GM10248 (cell line): ENCODE measurements around the gene SUV39H1.
"Not testable (repeated sequence)": the region's sequence is repeated elsewhere in the genome, so short reads cannot be mapped to it uniquely, and the experiment has no call there.

Experiments
- CTCF ChIA-PET: fragments of 300-600 bp; sonication (Branson Sonifier 250); formaldehyde crosslinking; extraction: SDS; loops from one replicate; lab custom pipeline; 2021; ENCODE audit warnings: antibody characterized with exemption; lab: Yijun Ruan, JAX
- POLR2A ChIA-PET: fragments of 350-650 bp; sonication (Branson Sonifier 250); formaldehyde crosslinking; extraction: SDS; loops from one replicate; lab custom pipeline; 2020; ENCODE audit warnings: antibody characterized with exemption; lab: Yijun Ruan, JAX
- DNase-seq: peaks from one replicate; pipeline ENCODE4 v3.0.0; 2012; ENCODE audit errors: extremely low spot score
- TF ChIP-seq, protein P1 (sequence below): IDR thresholded peaks from 2 replicates; pipeline ENCODE4 v1.5.1; 2012; ENCODE audit warnings: mild to moderate bottlenecking, low read depth; ENCODE audit errors: extremely low read depth, missing control alignments, control extremely low read depth

The SUV39H1 gene

GRCh38 chrX:48696301-48696908, at the start of gene SUV39H1:
Gene SUV39H1 (plus strand): TSS chrX:48696734. CDS start chrX:48696785, 51 bp downstream.
- peak; percentile 92 for DNase-seq
- CTCF ChIA-PET = no interaction called here
- POLR2A ChIA-PET = interaction anchor here (0.5 to 0.6 kb wide), 2 partner anchors 17 to 222 kb away, joined by 3 read pairs; no protein-coding TSS in a partner anchor
- TF ChIP-seq, protein P1, sequence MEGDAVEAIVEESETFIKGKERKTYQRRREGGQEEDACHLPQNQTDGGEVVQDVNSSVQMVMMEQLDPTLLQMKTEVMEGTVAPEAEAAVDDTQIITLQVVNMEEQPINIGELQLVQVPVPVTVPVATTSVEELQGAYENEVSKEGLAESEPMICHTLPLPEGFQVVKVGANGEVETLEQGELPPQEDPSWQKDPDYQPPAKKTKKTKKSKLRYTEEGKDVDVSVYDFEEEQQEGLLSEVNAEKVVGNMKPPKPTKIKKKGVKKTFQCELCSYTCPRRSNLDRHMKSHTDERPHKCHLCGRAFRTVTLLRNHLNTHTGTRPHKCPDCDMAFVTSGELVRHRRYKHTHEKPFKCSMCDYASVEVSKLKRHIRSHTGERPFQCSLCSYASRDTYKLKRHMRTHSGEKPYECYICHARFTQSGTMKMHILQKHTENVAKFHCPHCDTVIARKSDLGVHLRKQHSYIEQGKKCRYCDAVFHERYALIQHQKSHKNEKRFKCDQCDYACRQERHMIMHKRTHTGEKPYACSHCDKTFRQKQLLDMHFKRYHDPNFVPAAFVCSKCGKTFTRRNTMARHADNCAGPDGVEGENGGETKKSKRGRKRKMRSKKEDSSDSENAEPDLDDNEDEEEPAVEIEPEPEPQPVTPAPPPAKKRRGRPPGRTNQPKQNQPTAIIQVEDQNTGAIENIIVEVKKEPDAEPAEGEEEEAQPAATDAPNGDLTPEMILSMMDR = no peak

- CTCF ChIA-PET = interaction anchor here (0.6 to 3.0 kb wide), 10 partner anchors 9 to 304 kb away, joined by 3 to 8 read pairs (median 4); partner anchors contain the start of gene TBC1D25
- POLR2A ChIA-PET = interaction anchor here (0.6 kb wide), 1 partner anchor 251 kb away, joined by 9 read pairs; no protein-coding TSS in a partner anchor
- TF ChIP-seq, protein P1 = peak; percentile 31
- DNase-seq = peak; percentile 27
Measured at GRCh38 chrX:48648336-48648751, 48.2 kb upstream of the SUV39H1 start.

- TF ChIP-seq, protein P1 = no peak
- CTCF ChIA-PET = interaction anchor here (1.0 to 3.0 kb wide), 3 partner anchors 248 to 303 kb away, joined by 3 to 6 read pairs (median 6); no protein-coding TSS in a partner anchor
- DNase-seq = no peak
- POLR2A ChIA-PET = no interaction called here
Measured at GRCh38 chrX:48649102-48649501, 47.4 kb upstream of the SUV39H1 start.

DNA sequence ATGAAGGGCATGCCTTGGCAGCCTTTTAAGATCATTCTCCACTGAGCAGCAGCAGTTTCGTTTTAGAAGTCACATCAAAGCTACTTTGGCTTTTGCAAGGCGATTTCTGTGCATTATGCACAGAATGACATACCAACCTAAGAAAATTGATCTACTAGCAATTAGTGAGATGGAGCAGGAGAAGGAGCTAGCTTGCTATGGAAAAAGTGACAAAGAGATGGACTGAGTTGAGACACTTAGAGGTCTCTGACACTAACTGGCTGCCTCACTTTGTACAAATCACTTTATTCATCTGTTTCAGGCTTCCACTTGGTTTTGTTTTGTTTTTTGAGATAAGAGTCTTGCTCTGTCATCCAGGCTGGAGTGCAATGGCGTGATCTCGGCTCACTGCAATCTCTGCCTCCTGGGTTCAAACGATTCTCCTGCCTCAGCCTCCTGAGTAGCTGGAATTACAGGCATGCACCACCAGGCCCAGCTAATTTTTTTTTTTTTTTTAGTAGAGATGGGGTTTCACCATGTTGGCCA, 44.4 kb upstream of the SUV39H1 start:
- DNase-seq, POLR2A ChIA-PET: not testable (repeated sequence)
- CTCF ChIA-PET = interaction anchor here (1.7 kb wide), 1 partner anchor 20 kb away, joined by 5 read pairs; no protein-coding TSS in a partner anchor

GRCh38 chrX:48654746-48655145, 41.8 kb upstream of the SUV39H1 start:
- DNase-seq, POLR2A ChIA-PET, CTCF ChIA-PET: not testable (repeated sequence)

DNA sequence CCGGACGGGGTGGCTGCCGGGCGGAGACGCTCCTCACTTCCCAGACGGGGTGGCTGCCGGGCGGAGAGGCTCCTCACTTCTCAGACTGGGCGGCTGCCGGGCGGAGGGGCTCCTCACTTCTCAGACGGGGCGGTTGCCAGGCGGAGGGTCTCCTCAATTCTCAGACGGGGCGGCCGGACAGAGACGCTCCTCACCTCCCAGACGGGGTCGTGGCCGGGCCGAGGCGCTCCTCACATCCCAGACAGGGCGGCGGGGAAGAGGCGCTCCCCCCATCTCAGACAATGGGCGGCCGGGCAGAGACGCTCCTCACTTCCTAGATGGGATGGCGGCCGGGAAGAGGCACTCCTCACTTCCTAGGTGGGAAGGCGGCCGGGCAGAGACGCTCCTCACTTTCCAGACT, 36.8 kb upstream of the SUV39H1 start:
- DNase-seq, POLR2A ChIA-PET, CTCF ChIA-PET: not testable (repeated sequence)

DNA sequence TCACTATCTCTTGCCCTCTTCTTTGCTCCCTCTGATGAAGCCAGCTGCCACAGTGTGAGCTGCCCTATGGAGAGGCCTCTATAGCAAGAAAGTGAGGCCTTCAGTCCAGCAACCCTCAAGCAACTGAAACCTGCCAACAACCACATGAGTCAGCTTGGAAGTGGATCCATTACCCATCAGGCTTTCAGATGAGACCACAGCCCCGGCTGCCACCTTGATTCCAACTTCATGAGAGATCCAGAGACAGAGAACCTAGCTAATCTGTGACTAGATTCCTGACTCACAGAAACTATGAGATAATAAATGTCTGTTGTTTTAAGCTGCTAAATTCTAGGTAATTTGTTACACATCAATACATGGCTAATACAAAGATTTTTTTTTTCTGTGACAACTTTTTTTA, 33.3 kb upstream of the SUV39H1 start:
- TF ChIP-seq, protein P1 = no peak
- POLR2A ChIA-PET = no interaction called here
- CTCF ChIA-PET = no interaction called here
- no peak for DNase-seq

GRCh38 chrX:48664156-48664555, 32.4 kb upstream of the SUV39H1 start:
- TF ChIP-seq, protein P1 = no peak
- DNase-seq = no peak
- ChIA-PET CTCF (no interaction called here), POLR2A (no interaction called here)
